Large intestine (tissue), 3 donors: Measurements from ENCODE around the gene RAB13. TPM values are rescaled to one million over a fixed set of nuclear protein-coding genes. Genes with fewer than 3 reads are reported as not detected.

Experiments
- DNase-seq, 2 donors: peaks; one replicate each; pipeline versions ENCODE4 v3.0.0 to v3.0.0-alpha.2; 2013
- H3K27ac ChIP-seq: one replicate; pipeline ENCODE4 v1.5.1; 2013; ENCODE audit warnings: low read length
- H3K27me3 ChIP-seq: 2 replicates; pipeline ENCODE4 v1.6.1; 2013; ENCODE audit warnings: low read length; ENCODE audit not compliant: control insufficient read depth, insufficient read depth
- H3K36me3 ChIP-seq: 2 replicates; pipeline ENCODE4 v1.6.1; 2013; ENCODE audit warnings: low read length; ENCODE audit not compliant: control insufficient read depth, insufficient read depth
- H3K4me1 ChIP-seq: one replicate; pipeline ENCODE4 v1.6.1; 2013; ENCODE audit warnings: low read length; ENCODE audit not compliant: control insufficient read depth, insufficient read depth
- H3K4me3 ChIP-seq: one replicate; pipeline ENCODE4 v1.5.1; 2013; ENCODE audit warnings: low read length
- H3K9me3 ChIP-seq: one replicate; pipeline ENCODE4 v1.6.1; 2013; ENCODE audit warnings: mild to moderate bottlenecking, low read depth, low read length, moderate library complexity; ENCODE audit not compliant: control insufficient read depth
- WGBS: methylation state at CpG from one replicate; pipeline ENCODE4 v1.1.5; 2013; ENCODE audit warnings: low lambda C conversion rate; ENCODE audit not compliant: insufficient coverage; 5-methylcytosine and 5-hydroxymethylcytosine counted together
- polyA plus RNA-seq: library from polyadenylated mRNA; unstranded; fragments of 120-200 nt; gene quantifications from one replicate; pipeline ENCODE4 v1.2.1, GENCODE V29; 2013

Gene RAB13
- polyA plus RNA-seq, 1 donor = 110 TPM

- no peak for DNase-seq
Measured at GRCh38 chr1:153957744-153958110, 28.4 kb downstream of the RAB13 start.

GRCh38 chr1:153956997-153957715 is 29.0 kb downstream of the RAB13 start:
- peaks cover 42% of the 10 kb centered on the region for H3K36me3 ChIP-seq
- peak overlapping the region; percentile 77 for H3K27ac ChIP-seq
- WGBS = no CpG with 5 or more reads among the region's 6 CpGs
- no peaks in the 10 kb centered on the region for H3K9me3 ChIP-seq
- peaks cover 32% of the 10 kb centered on the region for H3K4me1 ChIP-seq
- no peak for DNase-seq
- peak overlapping the region; percentile 80 for H3K4me3 ChIP-seq
- H3K27me3 ChIP-seq = no peaks in the 10 kb centered on the region

More at GRCh38 chr1:153957744-153958110, 28.4 kb downstream of the RAB13 start:
- Histone ChIP-seq H3K4me1 (peaks cover 37% of the 10 kb centered on the region), H3K27me3 (no peaks in the 10 kb centered on the region), H3K4me3 (peak overlapping the region; percentile 80), H3K27ac (peak overlapping the region; percentile 77), H3K9me3 (no peaks in the 10 kb centered on the region), H3K36me3 (peaks cover 36% of the 10 kb centered on the region)
- WGBS = no CpG with 5 or more reads among the region's 13 CpGs

- Histone ChIP-seq H3K4me1 (peaks cover 23% of the 10 kb centered on the region), H3K4me3 (no peak overlapping the region), H3K27me3 (no peaks in the 10 kb centered on the region), H3K36me3 (peaks cover 50% of the 10 kb centered on the region), H3K27ac (no peak overlapping the region), H3K9me3 (no peaks in the 10 kb centered on the region)
- WGBS = no CpG with 5 or more reads among the region's 10 CpGs
- no peak for DNase-seq
Measured at GRCh38 chr1:153954826-153955225, 31.3 kb downstream of the RAB13 start.

- WGBS = no CpG with 5 or more reads among the region's 4 CpGs
- Histone ChIP-seq H3K4me1 (peaks cover 23% of the 10 kb centered on the region), H3K27me3 (no peaks in the 10 kb centered on the region), H3K9me3 (no peaks in the 10 kb centered on the region), H3K4me3 (no peak overlapping the region), H3K36me3 (peaks cover 51% of the 10 kb centered on the region), H3K27ac (no peak overlapping the region)
- no peak for DNase-seq
Measured at GRCh38 chr1:153953859-153954365, 32.2 kb downstream of the RAB13 start.

GRCh38 chr1:153951801-153952200 is 34.3 kb downstream of the RAB13 start:
- Histone ChIP-seq H3K36me3 (peaks cover 64% of the 10 kb centered on the region), H3K27me3 (no peaks in the 10 kb centered on the region), H3K9me3 (no peaks in the 10 kb centered on the region), H3K4me1 (peaks cover 16% of the 10 kb centered on the region), H3K4me3 (no peak overlapping the region), H3K27ac (no peak overlapping the region)
- no CpG with 5 or more reads among the region's 2 CpGs for WGBS
- DNase-seq = no peak

GRCh38 chr1:153951183-153951582 is 35.0 kb downstream of the RAB13 start:
- H3K27ac ChIP-seq = no peak overlapping the region
- H3K4me1 ChIP-seq = peaks cover 12% of the 10 kb centered on the region
- peaks cover 64% of the 10 kb centered on the region for H3K36me3 ChIP-seq
- no peak overlapping the region for H3K4me3 ChIP-seq
- H3K9me3 ChIP-seq = no peaks in the 10 kb centered on the region
- WGBS = 100% methylated on average over 4 of the region's 11 CpGs
- no peak for DNase-seq
- no peaks in the 10 kb centered on the region for H3K27me3 ChIP-seq

- H3K36me3 ChIP-seq = peaks cover 58% of the 10 kb centered on the region
- H3K4me3 ChIP-seq = peak within 1 kb of the TSS; percentile 94
- peak within 1 kb of the TSS; percentile 83 for H3K27ac ChIP-seq
- H3K27me3 ChIP-seq = no peaks in the 10 kb centered on the region
- peaks cover 14% of the 10 kb centered on the region for H3K4me1 ChIP-seq
- no peaks in the 10 kb centered on the region for H3K9me3 ChIP-seq
- DNase-seq = peak; percentile 79 to 81
- no CpG with 5 or more reads among the region's 28 CpGs for WGBS
Measured at GRCh38 chr1:153946622-153947241, 39.4 kb downstream of the RAB13 start, which contains the start of gene DENND4B. TSS of gene DENND4B (minus strand) at chr1:153946718. CDS start at chr1:153944374, 2,344 bp downstream.

- H3K36me3 ChIP-seq = peaks cover 53% of the 10 kb centered on the region
- no peaks in the 10 kb centered on the region for H3K9me3 ChIP-seq
- DNase-seq = peak; percentile 74 to 91
- WGBS = no CpG with 5 or more reads among the region's 95 CpGs
- H3K27me3 ChIP-seq = no peaks in the 10 kb centered on the region
- peak overlapping the region; percentile 94 for H3K4me3 ChIP-seq
- H3K4me1 ChIP-seq = peaks cover 14% of the 10 kb centered on the region
- H3K27ac ChIP-seq = peak overlapping the region; percentile 83
Measured at GRCh38 chr1:153945795-153946621, 40.1 kb downstream of the RAB13 start.

- Histone ChIP-seq H3K27ac (peak overlapping the region; percentile 83), H3K4me3 (peak overlapping the region; percentile 94), H3K36me3 (peaks cover 53% of the 10 kb centered on the region), H3K9me3 (no peaks in the 10 kb centered on the region), H3K4me1 (peaks cover 14% of the 10 kb centered on the region), H3K27me3 (no peaks in the 10 kb centered on the region)
- peak in 1 of 2 donors; percentile 52 for DNase-seq
- no CpG with 5 or more reads among the region's 12 CpGs for WGBS
Measured at GRCh38 chr1:153945131-153945794, 40.9 kb downstream of the RAB13 start.

GRCh38 chr1:153944827-153945117 is 41.4 kb downstream of the RAB13 start:
- Histone ChIP-seq H3K4me3 (peak overlapping the region; percentile 94), H3K4me1 (peaks cover 14% of the 10 kb centered on the region), H3K27ac (no peak overlapping the region), H3K9me3 (no peaks in the 10 kb centered on the region), H3K27me3 (no peaks in the 10 kb centered on the region), H3K36me3 (peaks cover 54% of the 10 kb centered on the region)
- DNase-seq = no peak
- no CpG with 5 or more reads among the region's 3 CpGs for WGBS
